ENCODE data around the gene TBX18. TPM values are rescaled to one million over a fixed set of nuclear protein-coding genes. Genes with fewer than 3 reads are reported as not detected.

Gene TBX18
- total RNA-seq, 1 experiment from 2014 or later: 0.15 TPM

GRCh38 chr6:84779917-84780316 lies 15.5 kb upstream of the TBX18 start:
- Mint-ChIP-seq H3K27ac (no peak overlapping the region), H3K27me3 (ENCODE audit: low read depth) (peaks cover 99% of the 10 kb centered on the region), H3K36me3 (no peaks in the 10 kb centered on the region), H3K4me3 (no peak overlapping the region), H3K4me1 (peaks cover 4% of the 10 kb centered on the region), H3K9me3 (no peaks in the 10 kb centered on the region)
- POLR2A ChIA-PET: no interaction called here
- ATAC-seq: no peak
- no peak for DNase-seq (ENCODE audit: low spot score)
- CTCF ChIA-PET: interaction anchor here (1.1 to 1.4 kb wide), 4 partner anchors 13 to 358 kb away, joined by 3 to 7 read pairs (median 4); no protein-coding TSS in a partner anchor
- no peak for TF ChIP-seq USF1 (CRISPR knock-in tag; IDR thresholded peaks at IDR 0.05)

- no peak overlapping the region for H3K27ac Mint-ChIP-seq
- H3K4me1 Mint-ChIP-seq: peaks cover 5% of the 10 kb centered on the region
- H3K36me3 Mint-ChIP-seq: no peaks in the 10 kb centered on the region
- no peak overlapping the region for H3K4me3 Mint-ChIP-seq
- TF ChIP-seq SMAD3 (CRISPR knock-in tag; IDR thresholded peaks at IDR 0.05; ENCODE audit: borderline replicate concordance) (no peak), E2F1 (CRISPR knock-in tag; IDR thresholded peaks at IDR 0.05) (no peak), ZNF121 (CRISPR knock-in tag; IDR thresholded peaks at IDR 0.05) (no peak), JAZF1 (CRISPR knock-in tag; IDR thresholded peaks at IDR 0.05) (no peak), TEAD1 (CRISPR knock-in tag; IDR thresholded peaks at IDR 0.05) (no peak), JUN (CRISPR knock-in tag; IDR thresholded peaks at IDR 0.05) (no peak), NR2C2 (CRISPR knock-in tag; IDR thresholded peaks at IDR 0.05) (no peak), MXD4 (CRISPR knock-in tag; IDR thresholded peaks at IDR 0.05; ENCODE audit: borderline replicate concordance) (no peak), IRF2 (CRISPR knock-in tag; IDR thresholded peaks at IDR 0.05; ENCODE audit: borderline replicate concordance, low read depth) (no peak), FOXP1 (CRISPR knock-in tag; IDR thresholded peaks at IDR 0.05; ENCODE audit: borderline replicate concordance) (no peak), ATF3 (CRISPR knock-in tag; conservative IDR thresholded peaks at IDR 0.05) (no peak), CDX4 (CRISPR knock-in tag; IDR thresholded peaks at IDR 0.05; ENCODE audit: borderline replicate concordance) (no peak), FOXJ3 (CRISPR knock-in tag; IDR thresholded peaks at IDR 0.05; ENCODE audit: borderline replicate concordance) (no peak), SP1 (CRISPR knock-in tag; conservative IDR thresholded peaks at IDR 0.05) (no peak), ESRRA (CRISPR knock-in tag; IDR thresholded peaks at IDR 0.05; ENCODE audit: borderline replicate concordance) (no peak)
- ATAC-seq (no peak), DNase-seq (ENCODE audit: low spot score) (no peak)
- ChIA-PET POLR2A (no interaction called here), CTCF (interaction anchor here (1.1 to 1.4 kb wide), 4 partner anchors 13 to 357 kb away, joined by 3 to 7 read pairs (median 4); no protein-coding TSS in a partner anchor)
- H3K9me3 Mint-ChIP-seq: no peaks in the 10 kb centered on the region
- peaks cover 99% of the 10 kb centered on the region for H3K27me3 Mint-ChIP-seq (ENCODE audit: low read depth)
These were observed 15.0 kb upstream of the TBX18 start for GRCh38 chr6:84779380-84779779.

- CTCF ChIA-PET: interaction anchor here (1.4 kb wide), 1 partner anchor 189 kb away, joined by 5 read pairs; no protein-coding TSS in a partner anchor
- peaks cover 7% of the 10 kb centered on the region for H3K4me1 Mint-ChIP-seq
- no peak for TF ChIP-seq MLX (CRISPR knock-in tag; IDR thresholded peaks at IDR 0.05)
- no peak for TF ChIP-seq CDX4 (CRISPR knock-in tag; IDR thresholded peaks at IDR 0.05; ENCODE audit: borderline replicate concordance)
- TF ChIP-seq E2F4 (CRISPR knock-in tag; IDR thresholded peaks at IDR 0.05; ENCODE audit: borderline replicate concordance, low read depth): no peak
- TF ChIP-seq FOXP4 (CRISPR knock-in tag; IDR thresholded peaks at IDR 0.05): no peak
- no peak for TF ChIP-seq ZBTB21 (CRISPR knock-in tag; IDR thresholded peaks at IDR 0.05; ENCODE audit: borderline replicate concordance)
- TF ChIP-seq ERG (CRISPR knock-in tag; IDR thresholded peaks at IDR 0.05): no peak
- TF ChIP-seq IRF1 (CRISPR knock-in tag; IDR thresholded peaks at IDR 0.05): no peak
- no peak for TF ChIP-seq RORB (CRISPR knock-in tag; IDR thresholded peaks at IDR 0.05)
These were observed 13.5 kb upstream of the TBX18 start for GRCh38 chr6:84777888-84778287.

More at GRCh38 chr6:84777888-84778287, 13.5 kb upstream of the TBX18 start:
- no peaks in the 10 kb centered on the region for H3K36me3 Mint-ChIP-seq
- DNase-seq (ENCODE audit: low spot score) (no peak), ATAC-seq (no peak)
- H3K4me3 Mint-ChIP-seq: no peak overlapping the region
- no peak overlapping the region for H3K27ac Mint-ChIP-seq
- POLR2A ChIA-PET: no interaction called here
- H3K27me3 Mint-ChIP-seq (ENCODE audit: low read depth): peaks cover 100% of the 10 kb centered on the region
- H3K9me3 Mint-ChIP-seq: no peaks in the 10 kb centered on the region

Measured in WTC11 (cell line).